Caki2 (cell line): ENCODE data around the gene PRPS1. TPM values are rescaled to one million over a fixed set of nuclear protein-coding genes. Genes with fewer than 3 reads are reported as not detected.
"Not testable (repeated sequence)": the region's sequence is repeated elsewhere in the genome, so short reads cannot be mapped to it uniquely, and the experiment has no call there.

ENCODE experiments used
- DNase-seq: peaks from one replicate; pipeline ENCODE4 v3.0.0-alpha.2; 2015; ENCODE audit warnings: low read depth
- in situ Hi-C: cut with HindIII; loops from 2 replicates; pipeline ENCODE4 v1.10.0; 2016; ENCODE audit warnings: low sequenced_read_pairs, low pct_unique_long_range_greater_than_20kb, mixed read lengths
- total RNA-seq: library from RNA; depleted of rRNA; stranded (reverse); fragments of >200 nt; shearing (Covaris generic); gene quantifications from 2 replicates; pipeline ENCODE4 v1.2.3, GENCODE V29; 2014; ENCODE audit warnings: low replicate concordance

The PRPS1 gene
- total RNA-seq, 1 experiment from 2014 or later: 63.9 TPM

DNA sequence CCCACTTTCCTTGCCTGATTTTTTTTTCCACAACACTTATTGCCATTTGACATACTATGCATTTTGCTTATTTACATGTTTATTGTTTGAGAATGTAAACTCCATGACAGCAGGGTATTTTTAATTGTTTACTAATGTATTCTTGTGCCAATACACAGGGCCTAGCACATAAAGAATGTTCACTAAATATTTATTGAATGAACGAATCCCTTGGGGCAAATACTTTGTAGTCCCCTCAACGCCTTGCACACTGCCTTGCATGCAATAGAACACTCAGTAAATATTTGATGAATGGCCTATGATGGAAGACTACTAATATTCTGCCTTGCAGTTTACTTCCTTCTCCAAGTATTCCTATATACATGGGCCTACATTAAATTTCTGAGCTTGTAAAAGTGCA is 1.4 kb upstream of the PRPS1 start:
- no peak for DNase-seq
- in situ Hi-C loops: no loop called here

DNA sequence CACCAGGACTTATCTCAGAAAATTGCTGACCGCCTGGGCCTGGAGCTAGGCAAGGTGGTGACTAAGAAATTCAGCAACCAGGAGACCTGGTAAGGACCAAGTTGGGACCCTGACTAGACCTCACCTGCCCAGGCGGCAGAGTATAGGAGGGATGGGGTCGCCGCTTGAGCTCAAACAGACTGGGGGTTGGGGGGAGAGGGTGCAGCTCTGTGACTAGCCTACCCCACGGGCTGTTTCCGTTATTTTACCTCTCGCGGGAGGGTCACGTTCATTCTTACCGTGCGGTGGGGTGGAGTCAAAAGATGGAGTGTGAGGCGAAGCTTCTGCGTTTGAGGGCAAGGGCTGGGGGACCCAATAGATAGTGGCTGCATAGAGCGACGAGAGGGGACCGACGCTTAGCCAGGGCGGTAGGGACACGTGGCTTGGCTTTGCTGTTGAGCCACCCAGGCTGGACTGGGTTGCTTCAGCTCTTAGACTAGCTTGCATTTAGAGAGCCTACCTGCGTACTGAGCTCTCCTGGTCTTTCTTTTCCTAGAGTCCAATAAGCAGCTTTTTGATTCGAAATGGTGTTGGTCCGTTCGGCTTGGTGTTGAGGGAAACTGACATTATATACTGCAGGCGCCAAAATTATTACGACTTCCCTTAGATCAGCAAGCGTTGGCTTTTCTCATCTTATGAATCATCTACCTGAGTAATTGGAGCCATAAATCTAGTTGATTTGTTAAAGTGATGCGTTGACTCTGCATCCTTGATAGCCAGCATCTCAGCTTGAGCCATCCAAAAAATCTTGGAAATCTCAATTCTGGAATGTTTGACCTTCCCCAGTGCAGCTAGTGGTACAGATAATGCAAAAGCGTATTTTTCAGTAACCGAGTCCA is 591 bp downstream of the PRPS1 start:
- DNase-seq: no peak
- in situ Hi-C loops: no loop called here

DNA sequence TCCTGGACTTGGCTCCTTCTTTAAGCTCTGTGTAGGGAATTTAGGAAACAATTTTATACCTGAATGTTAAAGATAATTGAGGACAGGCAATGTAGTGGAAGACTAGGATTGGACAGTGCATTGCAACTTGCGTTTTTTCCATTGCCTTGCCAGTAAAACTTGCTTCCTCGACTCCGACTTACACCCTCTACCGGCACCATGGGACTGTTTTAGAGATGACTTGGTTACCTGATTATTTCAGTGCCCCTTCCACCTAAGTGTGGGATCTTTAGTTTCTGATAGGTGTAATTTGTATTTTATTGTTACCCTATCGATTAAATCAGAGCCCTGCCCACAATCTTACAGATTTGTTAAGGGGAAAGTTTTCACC is 1.2 kb downstream of the PRPS1 start:
- in situ Hi-C loops: no loop called here
- DNase-seq: peak; percentile 16

DNA sequence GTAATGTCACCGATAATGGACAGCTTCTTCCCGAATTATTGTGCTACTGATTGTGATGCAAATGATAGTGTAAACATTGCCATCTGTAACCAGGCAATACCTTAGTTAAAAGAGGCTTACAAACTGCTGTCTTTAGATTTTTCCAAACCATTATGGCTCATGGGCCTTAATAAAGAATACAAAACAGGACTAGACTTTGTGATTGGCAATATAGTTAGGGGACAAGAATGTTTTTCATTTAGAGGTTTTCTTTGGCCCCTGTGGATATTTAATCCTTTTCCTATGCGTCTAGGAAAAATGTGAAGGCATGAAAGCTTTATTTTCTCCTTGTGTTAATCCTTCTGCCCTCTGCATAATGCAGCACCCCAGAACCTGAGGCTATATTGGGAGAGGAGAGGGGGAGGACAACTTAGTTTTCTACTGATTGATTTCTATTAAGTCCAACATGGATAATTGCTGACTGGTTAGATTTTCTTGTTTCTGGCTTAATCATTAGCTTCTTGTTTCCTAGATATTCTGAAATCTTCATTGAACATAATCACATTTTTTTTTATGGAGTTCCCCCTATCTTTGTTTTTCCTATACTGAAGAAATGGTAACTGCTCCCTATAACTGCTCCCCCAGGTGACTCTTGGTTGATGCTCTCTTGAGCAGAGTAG is 1.9 kb downstream of the PRPS1 start:
- in situ Hi-C loops: no loop called here
- no peak for DNase-seq

DNA sequence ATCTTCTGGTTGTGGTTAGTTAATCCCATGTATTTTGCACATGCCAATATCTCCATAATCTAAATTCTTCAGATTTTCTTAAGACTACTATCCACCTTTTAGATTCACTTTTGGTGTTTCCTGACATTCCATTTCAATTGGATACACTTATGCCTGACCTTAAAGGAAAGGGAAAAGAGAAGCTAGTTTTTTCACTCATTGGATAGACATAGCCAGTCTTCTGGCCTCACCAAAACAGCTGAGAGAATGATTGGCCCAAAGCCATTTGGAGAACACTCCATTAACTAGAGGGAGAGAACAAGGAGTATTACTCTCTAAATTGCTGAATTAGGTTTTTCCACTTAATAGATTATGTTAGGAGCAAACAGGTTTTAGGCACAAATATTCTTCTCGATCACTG is 4.0 kb downstream of the PRPS1 start:
- no peak for DNase-seq
- in situ Hi-C loops: no loop called here

DNA sequence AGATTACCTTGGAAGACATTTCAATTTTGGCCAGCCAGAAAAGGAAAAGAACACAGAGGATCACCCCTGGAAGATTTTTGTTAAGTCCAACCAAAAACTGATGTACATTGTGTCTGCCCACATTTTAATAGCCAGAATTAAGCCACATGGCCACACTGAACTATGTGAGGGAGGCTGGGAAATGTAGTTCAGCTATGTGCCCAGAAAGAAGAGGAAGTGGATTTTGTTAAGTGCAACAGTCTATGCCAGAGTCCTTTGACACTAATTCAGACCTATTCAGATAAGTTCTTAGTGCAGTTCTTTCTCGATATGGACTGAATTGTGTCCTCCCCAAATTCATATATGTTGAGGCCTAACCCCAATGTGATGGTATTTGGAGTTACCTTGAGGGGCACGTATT is 18.4 kb downstream of the PRPS1 start:
- DNase-seq: no peak
- in situ Hi-C loops: no loop called here

DNA sequence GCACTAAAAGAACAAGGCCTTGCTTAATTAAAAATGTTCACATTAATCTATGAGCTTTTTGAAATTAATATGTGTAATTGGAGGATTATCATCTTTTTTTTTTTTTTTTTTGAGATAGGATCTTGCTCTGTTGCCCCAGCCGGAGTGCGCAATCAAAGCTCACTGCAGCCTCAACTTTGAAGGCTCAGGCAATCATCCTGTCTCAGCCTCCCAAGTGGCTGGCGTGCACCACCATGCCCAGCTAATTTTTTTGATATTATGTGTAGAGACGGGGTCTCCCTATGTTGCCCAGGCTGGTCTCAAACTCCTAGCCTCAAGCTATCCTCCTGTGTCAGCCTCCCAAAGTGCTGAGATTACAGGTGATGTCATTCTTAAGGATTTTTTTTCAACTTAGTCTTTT is 20.0 kb downstream of the PRPS1 start:
- in situ Hi-C loops: no loop called here
- no peak for DNase-seq

DNA sequence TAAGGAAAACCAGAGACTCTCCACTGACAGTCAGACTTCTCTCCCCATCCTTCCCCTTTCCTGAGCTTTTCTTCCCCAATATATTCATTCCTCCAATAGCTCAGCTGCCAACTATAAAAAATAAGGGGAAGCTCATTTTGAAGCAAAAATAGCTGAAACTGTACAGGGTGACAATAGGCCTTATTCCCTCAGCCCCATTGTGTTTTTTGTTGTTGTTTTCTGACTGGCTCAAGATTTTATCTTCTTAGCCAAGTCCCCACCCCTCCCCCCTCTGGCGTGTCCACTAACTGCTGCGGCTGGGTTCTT is 26.2 kb downstream of the PRPS1 start:
- DNase-seq: no peak
- in situ Hi-C loops: no loop called here

DNA sequence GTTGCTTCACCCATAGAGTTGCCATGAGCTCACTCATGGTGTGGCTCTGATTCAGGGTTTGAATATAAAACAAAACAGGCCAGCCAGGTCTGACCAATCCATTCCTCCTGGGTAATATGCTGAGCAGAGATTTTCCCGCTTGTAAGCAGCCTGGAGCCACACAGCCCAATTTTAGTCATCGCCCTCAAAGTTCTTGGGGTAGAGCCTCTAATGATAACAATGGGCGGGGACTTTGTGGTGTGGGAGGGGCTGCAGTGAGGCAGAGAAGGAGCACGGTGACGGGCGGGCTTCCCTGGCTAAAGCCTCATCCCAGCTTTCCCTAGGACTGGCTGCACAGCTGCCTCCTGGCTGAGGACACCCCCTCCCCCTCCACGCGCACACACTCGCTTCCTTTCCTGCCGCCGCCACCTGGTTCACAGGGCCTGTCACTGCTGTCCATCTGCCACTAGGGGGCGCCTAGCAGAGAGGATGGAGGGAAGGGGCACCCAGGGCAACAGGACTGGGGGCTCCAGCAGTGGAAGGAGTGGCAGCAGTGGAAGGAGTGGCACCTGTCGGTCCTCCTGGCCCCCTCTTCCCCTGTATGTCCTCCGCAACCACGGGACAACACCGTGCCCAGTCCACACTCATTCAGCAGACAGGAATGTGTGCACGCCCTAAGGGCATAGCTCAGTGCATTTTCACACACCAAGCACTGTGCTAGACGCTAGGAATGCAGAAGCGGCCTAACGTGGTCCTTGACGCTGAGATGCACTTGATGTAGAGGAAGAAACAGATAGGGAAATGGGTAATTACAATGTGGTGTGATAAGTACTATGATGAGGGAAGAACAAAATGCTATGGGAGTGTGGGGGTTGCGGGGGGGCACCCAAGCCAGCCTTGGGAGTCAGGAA is 26.8 kb downstream of the PRPS1 start:
- DNase-seq: peak; percentile 90
- in situ Hi-C loops: no loop called here

DNA sequence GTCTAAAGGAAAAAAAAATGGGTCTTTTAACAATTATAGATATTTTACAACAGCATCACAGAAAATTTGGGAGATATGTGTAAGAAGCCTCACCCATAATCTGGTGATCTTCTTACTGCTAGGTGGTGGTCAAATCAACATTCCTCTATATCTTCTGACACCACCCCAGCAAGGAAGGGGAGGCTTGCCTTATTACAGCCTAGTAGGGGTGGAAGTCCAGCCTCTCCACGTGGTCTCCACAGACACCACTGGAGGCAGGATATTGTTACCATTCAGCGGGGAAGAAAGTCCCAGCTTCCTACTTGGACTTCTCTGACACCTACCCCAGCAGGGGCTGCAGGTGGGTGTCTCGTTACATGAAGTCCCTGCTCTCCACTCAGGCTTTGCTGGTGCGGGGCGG is 28.7 kb downstream of the PRPS1 start:
- DNase-seq: no peak
- in situ Hi-C loops: no loop called here

DNA sequence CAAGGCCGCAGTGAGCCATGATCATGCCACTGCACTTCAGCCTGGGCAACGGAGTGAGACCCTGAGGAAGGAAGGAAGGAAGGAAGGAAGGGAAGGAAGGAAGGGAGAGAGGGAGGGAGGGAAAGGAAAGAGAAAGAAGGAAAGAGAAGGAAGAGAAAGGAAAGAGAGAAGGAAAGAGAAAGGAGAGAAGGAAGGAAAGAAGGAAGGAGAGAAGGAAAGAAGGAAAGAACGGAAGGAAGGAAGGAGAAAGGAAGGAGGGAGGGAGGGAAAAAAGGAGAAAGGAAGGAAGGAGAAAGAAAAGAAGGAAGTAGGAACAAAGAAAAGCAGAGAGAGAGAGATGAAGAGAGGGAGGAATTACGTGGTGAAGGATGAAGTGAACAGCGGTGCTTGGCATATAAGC is 30.4 kb downstream of the PRPS1 start:
- in situ Hi-C loops: no loop called here
- no peak for DNase-seq

DNA sequence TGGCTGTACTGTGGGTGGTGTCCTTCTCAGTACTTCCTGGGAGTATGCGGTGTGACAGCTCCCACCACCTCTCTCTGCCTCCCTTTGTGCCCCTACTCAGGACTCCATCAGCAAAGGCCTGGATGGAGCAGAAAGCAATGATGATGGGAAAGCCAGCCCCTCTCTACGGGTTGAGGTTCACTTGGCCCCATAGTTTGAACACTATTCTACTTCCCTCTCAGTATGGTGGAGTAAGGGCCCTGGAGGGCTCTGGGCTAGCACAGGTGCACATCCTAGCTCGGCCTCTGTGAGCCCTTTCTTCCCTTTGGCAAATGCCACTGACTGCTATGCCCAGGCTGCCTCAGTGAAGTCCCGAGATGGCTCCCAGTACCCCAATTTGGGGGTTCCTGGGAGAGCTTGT is 31.0 kb downstream of the PRPS1 start:
- no peak for DNase-seq
- in situ Hi-C loops: no loop called here

DNA sequence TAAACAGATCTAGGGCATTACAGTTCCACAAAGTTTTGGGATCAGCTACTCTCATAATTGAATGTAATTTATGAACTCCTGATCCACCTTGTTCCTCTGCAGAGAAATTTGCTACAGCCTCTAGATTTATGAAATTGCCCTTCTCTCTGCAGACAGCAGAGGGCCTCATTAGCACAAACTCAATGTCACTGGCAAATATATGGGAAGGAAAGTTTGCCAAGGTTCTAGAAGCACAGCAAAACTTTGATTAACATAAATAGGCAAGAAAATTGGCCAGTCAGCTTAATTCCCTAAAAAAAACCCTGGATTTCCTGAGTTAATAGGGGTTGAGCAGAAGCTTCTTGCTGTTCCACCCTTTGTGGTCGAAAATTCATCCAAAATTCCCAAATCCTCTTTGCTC is 31.5 kb downstream of the PRPS1 start:
- in situ Hi-C loops: no loop called here
- peak; percentile 35 for DNase-seq

DNA sequence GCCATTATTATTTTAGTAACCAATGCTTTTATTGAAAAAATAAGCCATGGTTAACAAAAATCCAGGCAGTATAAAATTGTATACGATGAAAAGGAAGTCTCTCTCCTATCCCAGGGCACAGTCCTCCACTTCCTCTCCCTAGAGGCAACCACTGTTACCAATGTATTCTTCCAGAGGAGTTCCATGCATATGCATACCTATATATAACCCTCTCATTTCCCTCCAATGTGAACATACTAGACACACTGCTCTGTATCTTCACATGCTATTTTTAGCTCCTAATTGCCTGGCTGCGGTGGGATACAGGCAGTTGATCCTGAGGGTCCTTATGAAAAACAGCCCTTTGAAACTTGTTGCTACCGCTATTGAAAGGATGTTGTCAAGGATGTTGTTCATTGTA is 33.8 kb downstream of the PRPS1 start:
- no peak for DNase-seq
- in situ Hi-C loops: no loop called here

DNA sequence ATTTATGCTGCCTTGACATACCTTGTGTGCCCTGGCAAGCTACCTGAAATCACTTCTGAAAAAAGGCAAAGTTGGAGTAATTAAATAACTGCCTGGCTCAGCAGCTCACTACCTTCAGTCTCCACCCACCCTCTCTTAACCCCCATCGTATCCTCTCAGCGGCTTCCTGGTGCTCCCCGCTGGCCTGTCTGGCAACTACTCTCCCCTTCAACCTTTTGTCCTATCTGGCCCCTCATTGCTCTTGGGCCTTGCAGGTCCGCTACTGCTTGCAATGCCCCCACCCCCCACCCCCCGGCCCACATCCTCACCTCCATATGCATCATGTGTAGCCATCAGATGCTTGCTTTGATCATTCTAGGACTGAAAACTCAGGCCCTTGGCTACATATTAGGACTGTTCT is 34.5 kb downstream of the PRPS1 start:
- in situ Hi-C loops: no loop called here
- DNase-seq: no peak

DNA sequence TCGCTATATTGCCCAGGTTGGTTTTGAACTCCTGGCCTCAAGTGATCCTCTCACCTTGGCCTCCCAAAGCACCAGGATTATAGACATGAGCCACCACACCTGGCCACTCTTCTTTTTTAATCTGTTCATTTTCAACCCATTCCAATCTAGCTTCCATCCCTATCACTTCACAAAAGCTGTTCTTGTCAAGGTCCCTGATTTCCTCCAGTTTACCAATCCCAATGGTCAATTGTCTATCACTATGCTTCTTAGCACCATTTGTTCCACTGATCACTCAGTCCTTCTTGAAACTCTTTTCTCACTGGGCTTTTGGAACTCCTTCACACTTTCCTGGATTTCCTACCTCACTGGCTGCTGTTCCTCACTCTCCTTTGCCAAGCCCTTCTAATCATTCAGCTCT is 38.6 kb downstream of the PRPS1 start:
- DNase-seq: no peak
- in situ Hi-C loops: no loop called here

DNA sequence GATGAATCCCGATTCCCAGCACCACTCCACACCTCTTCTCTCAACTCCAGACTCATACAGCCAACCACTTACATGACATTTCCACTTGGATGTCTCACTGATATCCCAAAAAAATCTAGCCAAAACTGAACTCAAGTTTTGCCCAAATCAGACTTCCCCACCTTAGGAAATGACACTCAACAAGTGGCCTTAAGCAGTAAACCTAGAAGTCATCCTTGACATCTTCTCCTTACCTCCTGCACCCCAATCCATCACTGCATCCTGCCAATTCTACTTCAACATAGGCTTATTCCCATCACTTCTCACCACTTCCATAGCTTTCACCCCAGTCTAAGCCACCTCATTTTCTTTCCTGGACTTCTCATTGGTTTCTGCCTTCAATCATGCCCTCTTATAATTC is 39.1 kb downstream of the PRPS1 start:
- DNase-seq: no peak
- in situ Hi-C loops: no loop called here

DNA sequence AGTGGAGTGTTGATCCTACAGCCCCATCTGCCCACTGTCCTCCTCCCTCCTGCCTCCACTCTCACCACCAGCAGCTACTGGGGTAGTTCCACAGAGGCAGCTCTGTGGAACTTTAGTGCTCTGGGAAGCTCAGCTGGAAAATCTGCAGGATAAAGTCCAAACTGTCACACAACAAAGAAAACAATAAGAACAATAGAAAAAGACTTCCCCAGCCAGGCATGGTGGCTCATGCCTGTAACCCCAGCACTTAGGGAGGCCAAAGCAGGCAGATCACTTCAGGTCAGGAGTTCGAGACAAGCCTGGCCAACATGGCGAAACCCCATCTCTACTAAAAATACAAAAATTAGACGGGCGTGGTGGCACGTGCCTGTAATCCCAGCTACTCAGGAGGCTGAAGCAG is 40.4 kb downstream of the PRPS1 start:
- in situ Hi-C loops, DNase-seq: not testable (repeated sequence)

DNA sequence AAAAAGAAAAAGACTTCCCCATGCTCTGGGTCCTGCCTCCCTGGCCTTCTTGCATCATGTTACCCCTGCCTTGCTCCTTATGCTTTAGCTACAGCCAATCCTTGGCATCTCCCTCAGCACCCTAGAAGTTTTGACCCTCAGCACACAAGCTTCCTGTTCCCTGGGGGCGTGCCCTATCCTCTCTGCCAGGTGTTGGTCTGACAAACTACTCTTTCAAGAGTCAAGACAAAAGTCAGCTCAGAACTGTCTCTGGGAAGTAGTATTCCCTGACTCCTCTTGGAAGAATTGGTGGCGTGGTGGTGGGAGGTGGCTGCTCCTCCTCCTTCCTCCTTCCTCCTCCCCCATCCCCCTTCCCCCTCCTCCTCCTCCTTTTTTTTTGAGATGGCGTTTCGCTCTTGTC is 41.0 kb downstream of the PRPS1 start:
- in situ Hi-C loops: no loop called here
- no peak for DNase-seq
